NB4 (cell line): Measurements from ENCODE around the gene COPS3.

ENCODE experiments used
- MYC ChIP-seq: IDR thresholded peaks from 2 replicates; pipeline ENCODE4 v1.6.1; 2011; ENCODE audit warnings: low read depth, low read length
- POLR2A ChIP-seq: IDR thresholded peaks from 2 replicates; pipeline ENCODE4 v1.6.1; 2011; ENCODE audit warnings: mild to moderate bottlenecking; ENCODE audit not compliant: insufficient read length; ENCODE audit errors: extremely low read depth
- TF ChIP-seq, protein P1 (sequence below): IDR thresholded peaks from one replicate; pipeline ENCODE4 v1.5.1; 2012; ENCODE audit warnings: low read depth, low read length
- TF ChIP-seq, protein P2 (sequence below): IDR thresholded peaks from 2 replicates; pipeline ENCODE4 v1.6.1; 2011; ENCODE audit warnings: low read depth, low read length

DNA sequence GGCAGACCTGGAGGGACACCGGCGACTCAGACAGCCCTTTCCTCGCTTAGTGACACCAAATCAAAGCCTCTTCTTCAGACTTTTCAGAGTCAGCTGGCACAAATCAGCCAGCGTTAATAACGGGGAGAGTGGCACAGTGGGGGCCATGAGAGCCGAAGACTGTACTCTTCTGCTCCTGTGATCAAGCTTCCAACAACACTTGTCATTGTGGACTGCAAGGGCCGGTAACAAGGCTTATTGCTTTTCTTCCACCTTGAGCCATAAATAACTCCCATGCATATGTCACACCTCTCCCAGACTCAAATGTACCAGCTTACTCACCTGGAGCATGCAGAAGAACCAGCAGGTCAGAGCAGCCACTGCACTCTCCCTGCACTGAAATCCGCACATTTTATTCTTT lies 56.9 kb downstream of the COPS3 start:
- TF ChIP-seq, protein P1, sequence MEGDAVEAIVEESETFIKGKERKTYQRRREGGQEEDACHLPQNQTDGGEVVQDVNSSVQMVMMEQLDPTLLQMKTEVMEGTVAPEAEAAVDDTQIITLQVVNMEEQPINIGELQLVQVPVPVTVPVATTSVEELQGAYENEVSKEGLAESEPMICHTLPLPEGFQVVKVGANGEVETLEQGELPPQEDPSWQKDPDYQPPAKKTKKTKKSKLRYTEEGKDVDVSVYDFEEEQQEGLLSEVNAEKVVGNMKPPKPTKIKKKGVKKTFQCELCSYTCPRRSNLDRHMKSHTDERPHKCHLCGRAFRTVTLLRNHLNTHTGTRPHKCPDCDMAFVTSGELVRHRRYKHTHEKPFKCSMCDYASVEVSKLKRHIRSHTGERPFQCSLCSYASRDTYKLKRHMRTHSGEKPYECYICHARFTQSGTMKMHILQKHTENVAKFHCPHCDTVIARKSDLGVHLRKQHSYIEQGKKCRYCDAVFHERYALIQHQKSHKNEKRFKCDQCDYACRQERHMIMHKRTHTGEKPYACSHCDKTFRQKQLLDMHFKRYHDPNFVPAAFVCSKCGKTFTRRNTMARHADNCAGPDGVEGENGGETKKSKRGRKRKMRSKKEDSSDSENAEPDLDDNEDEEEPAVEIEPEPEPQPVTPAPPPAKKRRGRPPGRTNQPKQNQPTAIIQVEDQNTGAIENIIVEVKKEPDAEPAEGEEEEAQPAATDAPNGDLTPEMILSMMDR, result no peak
- TF ChIP-seq POLR2A (no peak), MYC (no peak)
- TF ChIP-seq, protein P2, sequence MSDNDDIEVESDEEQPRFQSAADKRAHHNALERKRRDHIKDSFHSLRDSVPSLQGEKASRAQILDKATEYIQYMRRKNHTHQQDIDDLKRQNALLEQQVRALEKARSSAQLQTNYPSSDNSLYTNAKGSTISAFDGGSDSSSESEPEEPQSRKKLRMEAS, result no peak
